ENCODE results near the gene CDH3.

DNA sequence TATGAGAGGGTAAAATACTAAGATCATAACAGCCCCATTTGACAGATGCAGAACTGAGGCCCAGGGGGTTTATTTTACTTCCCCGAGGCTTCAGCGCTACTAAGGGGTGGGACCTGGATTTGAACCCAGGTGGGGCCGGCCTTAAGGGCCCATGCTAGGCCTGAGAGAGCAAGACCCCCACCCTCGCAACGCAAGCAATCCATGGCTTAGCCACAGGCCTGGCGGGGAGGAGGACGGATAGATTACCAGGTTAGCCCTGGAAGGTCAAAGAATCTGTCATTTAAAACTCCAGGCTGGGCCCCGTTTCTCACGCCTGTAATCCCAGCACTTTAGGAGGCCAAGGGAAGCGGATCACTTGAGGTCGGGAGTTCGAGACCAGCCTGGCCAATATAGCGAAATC lies 1.9 kb upstream of the CDH3 start:
- TF ChIP-seq CTCF (IDR thresholded peaks at IDR 0.05) (no peak), POLR2A (IDR thresholded peaks at IDR 0.05) (no peak)

Data from tibial nerve (tissue), 3 donors.